ENCODE data around the gene ALDH18A1. TPM values are rescaled to one million over a fixed set of nuclear protein-coding genes. Genes with fewer than 3 reads are reported as not detected.
"Not testable (repeated sequence)": the region's sequence is repeated elsewhere in the genome, so short reads cannot be mapped to it uniquely, and the experiment has no call there.

Gene ALDH18A1
- 19.8 TPM for total RNA-seq
- long read RNA-seq, transcript ALDH18A1-202 (18 exons, 3,359 nt) = major isoform, 18 of 30 reads
- long read RNA-seq, partial matches to known transcripts = 5 of 30 reads
- long read RNA-seq, other reads (novel, unspliced or antisense) = 6 of 30 reads

DNA sequence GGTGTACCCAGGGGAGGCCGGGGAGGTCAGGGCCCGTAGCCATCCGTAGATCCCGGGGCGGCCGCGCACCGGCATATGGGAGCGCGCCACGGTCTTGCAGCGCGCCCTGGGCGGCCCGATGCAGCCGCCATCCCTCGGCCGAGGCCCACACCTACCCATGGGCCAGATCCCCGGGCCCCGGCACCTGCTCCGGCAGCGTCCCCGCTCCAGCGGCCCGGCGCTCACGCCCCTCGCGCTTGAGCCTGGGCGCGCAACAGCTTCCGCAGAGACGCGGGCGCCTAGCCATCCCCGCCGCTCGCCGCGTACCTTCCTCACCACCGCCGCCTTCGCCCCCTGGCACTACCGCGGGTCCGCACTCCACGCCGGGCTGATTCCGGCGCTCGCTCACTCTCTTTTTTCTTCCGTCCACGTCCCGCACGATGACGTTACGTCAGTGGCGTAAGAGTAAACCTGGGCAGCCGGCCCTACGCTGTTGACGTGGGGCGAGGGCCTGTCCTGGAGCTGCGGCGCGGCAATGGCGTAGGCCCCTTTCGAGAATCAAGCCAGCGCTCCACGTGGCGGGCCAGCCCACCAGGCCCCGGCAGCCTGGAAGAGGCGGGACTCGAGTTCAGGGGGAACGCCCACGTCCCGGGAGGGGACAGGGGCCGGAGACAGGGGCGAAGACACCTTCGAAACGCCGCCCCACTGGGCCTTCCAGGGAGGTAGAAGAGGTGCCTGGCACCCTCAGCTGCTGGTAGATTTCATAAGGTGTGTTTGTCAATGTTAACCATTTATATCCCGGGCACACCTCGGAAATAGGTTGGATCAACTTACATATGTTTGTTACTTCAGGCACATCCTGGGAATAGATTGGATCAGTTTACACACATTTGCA lies at the start of gene ALDH18A1:
TSS of gene ALDH18A1 (minus strand) at position 421 of the 874 bp plus-strand sequence. CDS start 3,334 bp downstream, outside the sequence.
- intact Hi-C loops (cut with DNase I) = no loop called here
- DNase-seq (ENCODE audit: low spot score) = peak; percentile 95

DNA sequence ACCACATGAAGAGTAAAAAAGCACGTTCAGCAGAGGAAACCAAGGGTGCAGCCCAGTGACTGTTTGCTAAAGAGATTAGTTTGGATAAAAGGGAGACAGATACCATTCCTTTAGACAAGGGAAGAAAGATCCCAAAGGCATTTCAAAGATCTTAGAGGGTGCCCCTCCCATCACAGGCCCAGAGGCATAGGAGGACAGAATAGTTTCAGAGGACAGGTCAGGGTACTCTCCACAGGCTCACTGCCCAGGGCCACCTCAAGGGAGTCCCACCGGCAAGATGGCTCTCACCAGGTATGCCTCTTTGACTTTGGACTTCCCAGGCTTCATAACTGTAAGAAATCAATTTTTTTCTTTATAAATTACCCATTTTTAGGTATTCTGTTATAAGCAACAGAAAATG lies 41.9 kb upstream of the ALDH18A1 start:
- intact Hi-C loops (cut with DNase I) = no loop called here
- DNase-seq (ENCODE audit: low spot score) = no peak

DNA sequence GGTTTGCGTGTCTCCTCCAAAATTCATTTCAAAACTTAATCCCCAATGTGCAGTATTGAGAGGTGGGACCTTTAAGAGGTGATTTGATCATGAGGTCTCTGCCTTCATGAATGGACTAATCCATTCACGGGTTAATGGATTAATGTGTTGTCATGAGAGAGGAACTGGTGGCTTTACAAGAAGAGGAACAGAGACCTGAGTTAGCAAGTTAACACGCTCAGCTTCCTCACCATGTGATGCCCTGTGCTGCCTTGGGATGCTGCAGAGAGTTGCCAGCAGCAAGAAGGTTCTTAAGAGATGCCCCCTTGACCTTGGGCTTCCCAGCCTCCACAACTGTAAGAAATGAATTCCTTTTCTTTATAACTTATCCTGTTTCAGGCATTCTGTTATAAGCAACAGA lies 40.9 kb upstream of the ALDH18A1 start:
- intact Hi-C loops (cut with DNase I) = no loop called here
- no peak for DNase-seq (ENCODE audit: low spot score)

DNA sequence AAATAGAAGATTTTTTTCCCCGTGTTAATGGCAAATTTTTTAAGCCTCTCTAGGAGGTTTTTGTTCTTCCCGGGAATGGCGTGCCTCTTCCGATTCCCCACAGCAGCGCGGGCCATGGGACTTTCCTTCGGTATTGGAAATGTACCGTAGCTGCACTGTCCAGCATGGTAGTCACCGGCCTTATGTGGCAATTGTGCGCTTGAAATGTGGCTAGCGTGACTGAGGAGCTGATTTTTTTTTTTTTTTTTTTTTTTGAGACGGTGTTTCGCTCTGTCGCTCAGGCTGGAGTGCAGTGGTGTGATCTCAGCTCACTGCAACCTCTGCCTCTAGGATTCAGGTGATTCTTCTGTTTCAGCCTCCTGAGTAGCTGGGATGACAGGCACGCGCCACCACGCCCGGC lies 38.2 kb upstream of the ALDH18A1 start:
- DNase-seq (ENCODE audit: low spot score) = no peak
- intact Hi-C loops (cut with DNase I) = loop anchor here (1.0 to 5.0 kb wide), 2 partner anchors 148 to 348 kb away; partner anchors contain the start of gene CCNJ

DNA sequence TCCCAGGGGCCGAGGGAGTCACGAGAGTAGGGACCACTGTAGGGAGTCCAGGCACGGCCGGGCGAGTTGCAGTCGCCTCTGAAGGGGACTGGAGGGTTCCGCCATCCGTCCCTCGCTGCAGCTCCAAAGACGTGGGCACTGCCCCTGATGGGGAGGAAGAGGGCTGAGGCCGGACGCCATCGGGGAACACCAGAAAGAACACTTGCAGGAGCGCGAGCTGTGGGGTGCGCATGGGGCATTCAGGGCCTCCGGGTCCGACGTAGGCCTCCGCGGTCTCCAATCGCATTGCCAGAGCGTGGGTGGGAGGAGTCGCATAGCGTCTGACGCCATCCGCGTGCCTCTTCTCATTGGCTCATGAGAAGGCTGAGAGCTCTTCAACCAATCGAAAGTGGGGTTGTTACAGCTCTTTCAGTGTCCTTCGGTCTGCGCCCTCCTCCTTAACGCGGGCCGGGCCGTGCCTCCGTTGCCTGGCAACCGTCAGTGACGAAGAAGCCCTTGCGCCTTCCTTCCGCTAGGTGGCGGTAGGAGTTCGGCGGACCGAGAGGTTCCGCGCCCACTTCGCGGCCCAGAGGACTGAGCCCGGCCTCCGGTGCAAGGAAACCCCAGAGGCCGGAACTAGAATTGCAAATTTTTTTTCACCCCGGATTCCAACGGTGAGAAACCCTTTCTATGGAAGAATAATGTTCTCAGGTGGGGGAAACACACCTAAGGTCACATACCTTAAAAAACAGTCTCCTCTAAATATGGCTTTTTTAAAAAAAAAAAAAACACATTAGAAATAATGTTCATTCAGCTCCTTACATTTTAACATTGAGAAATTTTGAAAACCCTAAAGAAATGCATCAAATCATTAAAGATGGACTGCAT lies 37.4 kb upstream of the ALDH18A1 start, which contains the start of gene TCTN3:
TSS of gene TCTN3 (minus strand) at position 260 of the 867 bp plus-strand sequence. CDS start at position 232, 28 bp downstream.
- peak; percentile 99 for DNase-seq (ENCODE audit: low spot score)
- intact Hi-C loops (cut with DNase I) = loop anchor here (1.0 to 5.0 kb wide), 3 partner anchors 148 to 348 kb away; partner anchors contain the start of gene CCNJ

DNA sequence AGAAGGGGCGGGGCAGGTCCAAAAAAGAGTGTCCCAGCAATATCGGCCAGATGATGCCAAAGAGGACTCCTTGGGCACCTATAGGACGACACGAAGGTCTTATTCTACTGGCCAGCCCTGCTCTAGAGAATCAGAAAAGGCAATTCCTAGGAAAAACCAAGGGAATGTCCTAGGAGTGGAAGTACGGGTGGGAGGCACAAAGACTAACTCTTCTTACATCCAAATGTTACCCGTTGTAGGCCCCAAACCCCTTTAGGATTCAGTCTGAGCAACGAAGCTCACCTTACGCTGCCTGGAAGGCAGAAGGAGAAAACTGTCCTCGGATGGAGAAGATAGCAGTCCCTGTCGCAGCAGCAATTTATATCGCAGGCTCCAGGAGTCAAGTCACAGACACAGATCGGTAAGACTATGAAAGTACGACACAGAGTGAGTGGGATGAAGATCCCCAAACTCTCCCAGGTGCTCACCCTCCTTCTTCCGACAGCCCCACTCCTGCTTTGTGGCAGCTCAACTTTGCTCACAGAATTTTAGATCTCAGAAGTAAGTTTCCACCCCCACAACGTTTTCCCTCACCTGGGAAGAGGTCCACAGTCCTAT lies 36.7 kb upstream of the ALDH18A1 start:
- intact Hi-C loops (cut with DNase I) = loop anchor here (2.0 to 5.0 kb wide), 2 partner anchors 172 to 349 kb away; partner anchors contain the start of gene CCNJ
- no peak for DNase-seq (ENCODE audit: low spot score)

DNA sequence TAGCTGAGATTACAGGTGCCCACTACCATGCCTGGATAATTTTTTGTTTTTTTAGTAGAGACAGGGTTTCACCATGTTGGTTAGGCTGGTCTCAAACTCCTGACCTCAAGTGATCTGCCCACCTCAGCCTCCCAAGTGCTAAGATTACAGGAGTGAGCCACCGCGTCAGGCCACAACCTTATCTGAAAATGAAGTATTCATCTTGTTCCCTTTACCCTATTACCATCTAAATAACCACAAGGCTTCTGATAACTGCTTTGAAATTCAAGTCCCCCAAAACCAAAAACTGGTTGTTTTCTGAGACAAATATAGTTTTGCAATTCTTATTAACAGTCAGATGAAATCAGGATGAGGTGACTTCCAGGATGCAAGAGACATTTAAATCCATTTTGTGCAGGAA lies 34.8 kb upstream of the ALDH18A1 start:
- intact Hi-C loops (cut with DNase I) = loop anchor here (5.0 kb wide), 1 partner anchor 351 kb away; the partner anchor contains the start of gene CCNJ
- DNase-seq (ENCODE audit: low spot score) = no peak

DNA sequence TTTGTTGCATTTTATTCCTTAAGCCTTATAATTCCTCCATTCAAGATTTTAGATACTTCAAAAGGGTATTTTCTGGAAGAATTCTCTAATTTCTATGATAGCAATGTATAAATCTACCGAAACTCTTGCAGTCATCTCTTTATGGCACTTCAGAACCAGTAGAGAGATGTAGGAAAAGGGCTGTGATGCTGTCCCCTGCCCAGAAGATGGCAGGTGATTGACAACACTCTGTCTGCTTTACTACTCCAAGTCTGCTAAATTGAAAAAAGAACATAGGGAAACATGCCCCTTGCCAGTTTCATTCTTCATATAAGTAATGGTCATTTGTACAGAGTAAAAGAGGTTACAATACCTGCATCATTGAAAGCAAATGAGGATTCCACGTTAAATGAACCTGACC lies 32.1 kb upstream of the ALDH18A1 start:
- DNase-seq (ENCODE audit: low spot score) = no peak
- intact Hi-C loops (cut with DNase I) = no loop called here

DNA sequence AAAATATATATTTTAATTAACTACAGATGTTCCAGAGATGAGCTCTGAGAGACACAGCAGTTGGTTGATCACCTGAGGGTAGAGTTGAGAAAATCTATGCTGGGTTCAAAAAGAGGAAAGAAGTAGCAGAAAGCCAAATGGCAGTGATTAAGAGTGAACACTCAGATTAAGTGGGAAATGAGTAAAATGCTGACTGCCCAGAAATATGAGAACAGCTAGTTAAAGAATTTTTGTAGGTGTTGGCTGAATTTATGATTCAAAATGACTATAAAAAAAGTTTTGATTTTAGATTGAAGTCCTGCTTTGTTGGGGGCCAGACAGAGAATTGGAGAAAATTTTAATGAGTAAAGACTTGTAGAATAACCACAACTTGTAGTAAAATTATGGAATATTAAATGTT lies 27.5 kb upstream of the ALDH18A1 start:
- intact Hi-C loops (cut with DNase I) = no loop called here
- DNase-seq (ENCODE audit: low spot score) = no peak

DNA sequence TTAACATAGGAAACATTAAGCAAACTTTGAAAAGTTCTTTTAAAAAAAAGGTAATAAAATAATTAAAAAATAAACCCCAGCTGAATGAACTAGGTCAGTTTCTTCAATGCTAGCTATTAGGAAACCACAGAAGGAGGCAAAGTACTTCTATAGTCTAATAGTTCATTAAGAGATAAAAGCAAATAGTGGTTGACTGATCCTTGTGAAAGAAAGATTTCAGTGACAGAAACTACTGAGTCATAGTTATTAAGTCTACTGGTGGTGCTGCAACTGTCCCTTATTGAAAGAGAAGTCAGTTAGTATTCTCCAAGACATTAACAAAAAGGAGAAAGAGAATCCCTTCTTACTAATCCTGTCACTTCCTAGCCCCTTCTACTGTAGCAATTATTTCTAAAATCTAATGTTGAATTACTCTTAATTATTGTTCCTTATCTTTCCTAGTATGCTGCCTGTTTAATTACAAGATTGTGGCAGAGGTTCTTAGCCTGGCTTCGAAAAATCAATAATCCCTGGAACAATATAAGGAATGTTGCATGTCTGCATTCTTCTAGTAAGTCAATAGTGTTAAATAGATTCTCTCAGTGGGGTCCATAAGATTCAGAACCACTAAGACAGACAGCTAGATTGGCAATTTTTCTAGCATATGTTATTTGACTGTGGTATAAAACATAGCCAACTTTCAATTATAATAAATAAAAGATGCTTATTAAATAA lies 19.0 kb upstream of the ALDH18A1 start:
- intact Hi-C loops (cut with DNase I) = no loop called here
- DNase-seq (ENCODE audit: low spot score) = no peak

DNA sequence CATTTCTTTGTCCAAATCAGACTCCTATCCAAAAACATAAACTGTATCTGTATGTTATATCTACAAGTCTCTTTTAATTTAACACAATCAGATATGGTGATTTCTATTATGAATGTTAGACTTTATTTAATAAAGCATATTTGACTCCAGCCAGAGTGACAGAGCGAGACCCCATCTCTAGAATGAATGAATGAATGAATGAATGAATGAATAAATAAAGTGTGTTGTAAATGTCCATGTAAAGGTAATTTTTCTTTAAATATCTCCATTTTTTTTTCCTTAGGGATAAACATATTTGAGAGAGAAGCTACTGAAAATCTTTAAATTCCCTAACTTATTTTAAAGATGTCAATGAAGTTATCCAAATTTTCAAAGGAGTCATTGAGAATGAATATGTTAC lies 18.1 kb upstream of the ALDH18A1 start:
- intact Hi-C loops (cut with DNase I) = no loop called here
- no peak for DNase-seq (ENCODE audit: low spot score)

DNA sequence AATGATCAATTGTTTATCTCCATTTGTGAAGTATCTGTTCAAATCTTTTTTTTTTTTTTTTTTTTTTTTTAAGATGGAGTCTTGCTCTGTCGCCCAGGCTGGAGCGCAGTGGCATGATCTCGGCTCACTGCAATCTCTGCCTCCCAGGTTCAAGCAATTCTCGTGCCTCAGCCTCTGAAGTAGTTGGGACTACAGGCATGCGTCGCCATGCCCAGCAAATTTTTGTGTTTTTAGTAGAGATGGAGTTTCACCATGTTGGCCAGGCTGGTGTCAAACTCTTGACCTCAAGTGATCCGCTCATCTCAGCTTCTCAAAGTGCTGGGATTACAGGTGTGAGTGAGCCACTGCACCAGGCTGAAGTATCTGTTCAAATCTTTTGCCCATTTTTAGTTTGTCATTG lies 16.1 kb upstream of the ALDH18A1 start:
- intact Hi-C loops (cut with DNase I); DNase-seq (ENCODE audit: low spot score): not testable (repeated sequence)

DNA sequence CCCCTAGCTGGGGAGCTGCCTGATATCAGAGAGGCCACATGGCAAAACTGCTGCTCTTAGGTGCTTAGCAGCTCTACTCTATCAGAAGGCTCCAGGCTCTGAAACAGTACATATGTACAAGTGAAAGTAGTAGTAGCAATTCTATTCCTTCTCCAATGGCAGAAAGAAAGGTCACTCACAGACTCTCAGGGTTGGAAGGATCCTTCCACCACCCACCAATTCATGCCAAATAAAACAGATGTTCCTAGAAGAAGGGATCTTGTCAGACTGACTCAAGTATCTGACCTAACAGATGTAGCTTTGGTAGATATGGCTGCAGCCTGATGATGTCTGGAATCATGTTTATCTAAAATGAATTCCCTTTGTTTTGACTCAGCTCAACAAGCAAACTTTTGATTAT lies 8.0 kb upstream of the ALDH18A1 start:
- intact Hi-C loops (cut with DNase I) = no loop called here
- DNase-seq (ENCODE audit: low spot score) = no peak

DNA sequence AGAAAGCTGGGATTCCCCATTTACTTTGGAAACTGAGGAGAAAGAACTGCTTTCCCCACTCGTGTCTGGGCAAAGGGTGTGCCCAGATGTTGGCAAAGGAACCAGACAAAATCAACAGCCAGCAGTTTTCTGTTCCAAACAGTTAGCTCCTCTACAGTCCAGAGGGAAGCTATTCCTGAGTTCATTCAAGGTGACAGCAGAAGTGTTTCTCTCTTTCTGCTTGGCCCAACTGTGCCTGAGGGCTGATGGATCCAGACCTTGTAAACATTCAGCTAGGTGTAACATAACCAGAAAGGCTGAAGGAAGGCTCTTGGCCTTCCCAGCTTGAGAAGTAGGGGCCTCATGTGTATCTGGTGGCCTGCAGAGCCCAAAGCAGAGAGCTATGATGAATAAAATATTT lies 7.0 kb upstream of the ALDH18A1 start:
- intact Hi-C loops (cut with DNase I) = no loop called here
- DNase-seq (ENCODE audit: low spot score) = no peak

DNA sequence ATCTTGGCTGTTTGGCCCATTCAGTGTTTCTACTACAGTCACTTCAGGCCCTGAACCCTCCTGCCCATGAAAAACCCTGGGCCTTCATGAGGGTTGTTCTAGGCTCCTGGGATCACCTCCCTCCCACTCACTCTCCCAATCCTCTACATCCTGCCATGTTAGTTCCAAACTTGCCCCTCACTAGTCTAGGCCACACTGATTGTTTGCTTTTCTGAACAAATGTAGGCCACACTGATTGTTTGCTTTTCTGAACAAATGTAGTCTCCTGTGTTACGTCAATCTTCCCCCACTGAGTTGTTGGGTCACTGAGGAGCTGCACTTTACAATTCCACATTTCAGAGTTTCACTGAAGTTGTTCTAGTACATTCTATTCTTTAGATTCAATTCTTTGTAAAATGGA lies 5.3 kb upstream of the ALDH18A1 start:
- intact Hi-C loops (cut with DNase I) = no loop called here
- no peak for DNase-seq (ENCODE audit: low spot score)

DNA sequence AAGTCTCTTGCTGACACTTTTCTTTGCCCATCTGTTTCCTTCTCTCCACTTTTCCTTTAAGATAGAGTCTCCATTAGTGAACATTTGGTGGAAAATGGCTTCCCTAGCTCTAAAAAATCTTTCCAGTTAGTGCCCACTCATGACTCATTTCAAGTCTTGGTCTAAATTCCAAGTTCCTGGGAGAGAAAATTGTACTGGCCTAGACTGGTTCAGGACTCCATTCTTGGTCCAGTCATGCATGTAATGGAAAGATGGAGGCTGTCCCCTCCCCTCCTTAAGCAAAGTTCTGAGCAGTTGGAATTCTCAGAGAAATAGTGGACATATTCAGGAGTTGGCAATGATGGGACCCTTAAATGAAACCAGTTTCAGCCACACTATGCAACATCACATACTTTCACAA lies 3.8 kb upstream of the ALDH18A1 start:
- intact Hi-C loops (cut with DNase I) = no loop called here
- DNase-seq (ENCODE audit: low spot score) = no peak

DNA sequence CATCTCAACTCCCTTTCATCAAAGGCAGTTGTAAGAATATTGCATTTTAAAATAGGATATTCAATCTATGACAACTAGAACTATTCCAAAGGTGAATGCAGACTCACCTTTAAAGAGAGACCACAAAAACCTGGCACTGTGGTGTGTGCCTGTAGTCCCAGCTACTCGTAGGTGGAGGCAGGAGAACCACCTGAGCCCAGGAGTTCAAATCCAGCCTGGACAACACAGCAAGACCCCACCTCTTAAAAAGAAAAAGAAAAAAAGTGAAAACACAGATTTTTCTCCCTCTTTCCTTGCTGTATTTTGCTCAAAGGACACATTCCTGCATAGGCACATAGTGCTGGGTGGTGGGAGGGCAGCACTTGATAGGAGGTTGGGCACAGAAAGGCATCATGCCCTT lies 739 bp upstream of the ALDH18A1 start:
- DNase-seq (ENCODE audit: low spot score) = no peak
- intact Hi-C loops (cut with DNase I) = no loop called here

DNA sequence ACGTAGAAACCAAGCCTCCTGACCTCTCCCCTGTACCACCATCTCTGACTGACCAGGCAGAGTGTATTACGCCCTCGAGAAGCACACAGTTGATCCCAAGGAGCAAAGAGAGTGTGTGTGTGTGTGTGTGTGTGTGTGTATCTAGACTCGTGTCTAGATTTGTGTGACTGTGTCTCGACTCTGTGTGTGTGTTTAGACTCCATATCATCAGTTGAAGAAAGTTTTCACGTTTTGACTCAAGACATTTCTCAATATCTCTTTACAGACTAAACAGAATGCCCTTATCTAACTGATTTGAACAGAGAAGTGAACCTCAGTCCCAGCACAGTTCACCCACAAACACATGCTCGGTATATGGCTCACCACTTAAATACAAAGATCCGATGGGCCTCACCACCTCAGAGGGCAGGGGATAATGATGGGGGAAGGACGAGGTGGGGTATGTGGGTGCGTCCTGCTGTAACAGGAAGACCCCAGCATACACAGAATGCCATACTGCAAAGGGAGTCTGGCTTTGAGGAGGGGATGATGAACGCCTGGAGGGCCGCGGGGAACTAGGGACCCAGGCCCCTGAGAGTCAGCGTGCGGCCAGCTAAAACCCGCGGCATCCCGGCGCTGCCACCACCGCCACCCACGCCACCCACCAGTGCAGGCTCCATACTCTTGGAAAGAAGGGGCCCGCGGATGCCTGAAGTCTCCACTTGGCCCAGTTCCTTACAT lies 780 bp downstream of the ALDH18A1 start:
- intact Hi-C loops (cut with DNase I) = no loop called here
- no peak for DNase-seq (ENCODE audit: low spot score)
